ENCODE results near the gene MARS2.
"Not testable (repeated sequence)": the region's sequence is repeated elsewhere in the genome, so short reads cannot be mapped to it uniquely, and the experiment has no call there.

Gene MARS2

DNA sequence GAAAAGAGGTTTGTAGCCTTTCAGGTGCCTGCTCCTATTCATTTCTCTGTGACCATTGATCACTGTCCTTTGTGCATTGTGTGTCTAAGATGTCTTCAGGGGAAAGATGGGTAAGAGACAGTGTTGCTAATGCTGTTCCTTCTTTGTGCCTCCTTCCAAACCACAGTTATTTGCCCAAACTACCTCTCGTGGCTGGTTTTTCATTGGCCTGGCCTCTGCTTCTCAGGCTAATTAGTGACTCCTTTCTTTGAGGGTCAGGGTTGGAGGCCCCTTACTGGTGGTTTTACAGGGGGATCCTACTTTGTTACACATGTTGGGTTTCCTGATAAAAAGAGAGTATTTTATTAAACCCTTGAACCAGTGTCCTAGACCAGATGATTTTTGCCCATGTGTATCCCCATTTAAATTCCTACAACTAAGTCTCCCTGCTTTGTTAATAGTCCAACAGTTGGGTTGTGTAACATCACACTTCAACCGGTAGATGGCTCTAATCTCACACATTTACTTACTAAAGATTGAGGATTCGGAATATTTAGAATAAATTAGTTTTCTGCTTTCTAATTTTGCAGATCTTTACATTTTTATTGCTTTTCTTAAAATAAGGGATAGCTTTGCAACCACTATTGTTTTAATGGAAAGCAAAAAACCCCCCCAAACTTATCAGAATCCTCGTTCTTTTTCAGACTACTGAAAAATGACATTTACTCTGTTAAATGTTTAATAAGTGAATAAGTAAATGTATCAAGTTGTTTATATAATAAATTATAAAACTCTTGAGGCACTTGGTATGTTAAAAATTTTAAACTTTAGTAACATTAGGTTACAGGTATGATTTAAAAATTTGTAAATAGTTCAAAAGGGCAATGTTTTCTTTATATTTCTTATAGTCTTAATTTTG, 2.4 kb downstream of the MARS2 start:
- FAIRE-seq = peak; percentile 87

DNA sequence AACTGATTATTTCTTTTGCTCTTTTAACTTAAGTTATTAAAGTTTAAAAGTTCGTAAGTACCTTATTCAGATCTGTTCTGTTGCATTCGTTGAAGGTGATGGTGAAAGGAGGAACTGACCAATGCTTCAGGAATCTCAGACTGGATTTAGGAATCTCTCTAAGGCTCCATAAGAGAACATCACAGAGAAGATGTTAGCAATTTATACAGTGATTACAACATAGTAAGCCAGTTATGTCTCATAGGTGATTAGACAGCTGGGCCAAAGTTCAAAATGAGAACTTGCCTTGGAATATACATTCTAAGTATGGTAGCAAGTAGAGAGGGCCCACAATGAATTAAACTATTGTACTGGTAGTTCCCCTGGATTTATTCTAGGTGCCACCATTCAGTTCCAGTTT, 3.2 kb downstream of the MARS2 start:
- FAIRE-seq = no peak

DNA sequence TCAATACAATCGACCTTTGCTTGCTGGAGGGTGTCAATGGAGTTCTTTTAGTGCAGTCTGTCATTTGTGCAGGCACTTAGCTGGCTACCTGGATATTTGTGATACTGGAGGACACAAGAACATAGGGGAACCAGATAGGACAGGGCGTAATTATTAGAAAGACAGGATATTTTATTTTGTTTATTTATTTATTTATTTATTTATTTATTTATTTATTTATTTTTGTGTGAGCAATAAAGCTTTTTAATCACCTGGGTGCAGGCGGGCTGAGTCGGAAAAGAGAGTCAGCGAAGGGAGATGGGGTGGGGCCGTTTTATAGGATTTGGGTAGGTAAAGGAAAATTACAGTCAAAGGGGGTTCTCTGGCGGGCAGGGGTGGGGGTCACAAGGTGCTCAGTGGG, 4.0 kb downstream of the MARS2 start:
- not testable (repeated sequence) for FAIRE-seq

DNA sequence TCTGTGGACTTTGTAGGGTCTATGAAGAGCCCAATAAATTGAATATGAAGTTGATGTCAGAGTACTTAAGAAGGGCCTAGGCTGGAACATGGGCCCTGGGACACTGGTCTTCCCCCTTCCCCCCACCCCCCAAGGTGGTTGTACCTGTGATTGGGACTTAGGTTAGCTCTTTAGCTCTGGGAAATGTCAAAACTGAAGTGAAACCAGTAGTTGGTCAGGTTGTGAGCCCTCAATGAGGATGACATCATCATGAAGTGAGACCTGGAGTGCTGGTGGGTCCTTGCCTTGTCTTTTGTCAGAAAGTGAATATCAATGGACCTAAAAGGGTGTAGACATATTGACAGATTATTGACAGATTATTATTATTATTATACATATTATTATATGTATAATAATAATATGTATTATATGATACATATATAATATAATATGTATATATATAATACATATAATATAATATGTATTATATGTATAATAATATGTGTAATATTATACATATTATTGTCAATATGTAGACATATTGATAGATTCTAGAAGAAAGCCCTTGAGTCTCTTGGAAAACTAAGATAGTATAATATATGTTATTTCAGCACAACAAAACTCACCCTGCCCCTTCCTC, 5.4 kb downstream of the MARS2 start:
- FAIRE-seq = no peak

DNA sequence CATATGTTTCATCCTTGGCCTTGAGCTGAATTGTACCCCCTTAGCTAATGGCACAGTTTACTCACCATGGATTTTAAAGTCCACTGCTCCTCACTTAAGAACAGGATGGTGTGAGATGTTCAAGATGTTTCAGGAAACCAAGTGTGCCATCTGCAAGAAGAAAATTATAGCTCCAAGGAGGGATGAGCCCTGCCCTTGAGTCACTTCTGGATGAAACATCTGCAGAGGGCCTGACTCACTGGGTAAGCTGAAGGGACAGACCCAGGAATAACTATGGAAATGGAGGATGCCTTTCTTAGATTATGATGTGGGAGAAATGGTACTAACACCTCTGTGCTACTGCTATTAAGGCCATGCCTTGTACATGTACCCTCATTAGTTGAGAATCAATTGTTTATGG, 6.4 kb downstream of the MARS2 start:
- FAIRE-seq = no peak

DNA sequence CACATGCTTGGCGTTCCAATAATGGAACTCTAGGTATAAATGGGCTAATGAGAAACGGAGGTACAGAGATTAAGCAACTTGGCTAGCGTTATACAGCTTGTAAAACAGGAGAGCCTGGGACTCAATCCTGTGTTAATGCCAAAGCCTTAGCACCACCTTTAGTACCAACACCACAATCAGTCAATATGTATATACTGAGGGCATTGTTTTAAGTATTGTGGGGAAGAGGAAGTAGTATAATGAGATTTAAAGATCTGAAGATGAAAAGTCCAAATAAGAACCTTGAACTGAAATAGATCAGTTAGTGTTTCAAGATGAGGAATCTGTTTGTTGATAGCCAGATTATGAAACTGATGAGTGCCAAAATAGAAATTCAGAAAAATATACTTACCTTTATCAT, 8.1 kb downstream of the MARS2 start:
- no peak for FAIRE-seq

DNA sequence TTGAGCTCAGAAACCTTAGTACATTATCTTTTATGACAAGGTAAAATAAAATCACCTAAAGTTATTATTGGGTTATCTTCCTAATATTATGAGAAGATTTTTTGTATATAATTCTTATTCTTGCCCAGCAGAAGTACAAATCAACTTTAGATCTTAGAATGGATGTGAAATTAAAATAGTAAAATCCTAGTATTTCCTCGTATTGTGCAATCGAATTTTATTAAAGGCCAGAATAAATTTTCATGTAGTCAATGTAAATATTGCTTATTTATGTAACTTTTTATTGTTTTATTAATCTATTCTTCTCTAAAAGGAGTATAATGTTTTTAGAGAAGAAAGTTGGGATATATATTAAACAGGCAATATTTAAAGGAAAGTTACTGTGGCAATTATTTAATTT, 12.7 kb downstream of the MARS2 start:
- FAIRE-seq = peak; percentile 65

DNA sequence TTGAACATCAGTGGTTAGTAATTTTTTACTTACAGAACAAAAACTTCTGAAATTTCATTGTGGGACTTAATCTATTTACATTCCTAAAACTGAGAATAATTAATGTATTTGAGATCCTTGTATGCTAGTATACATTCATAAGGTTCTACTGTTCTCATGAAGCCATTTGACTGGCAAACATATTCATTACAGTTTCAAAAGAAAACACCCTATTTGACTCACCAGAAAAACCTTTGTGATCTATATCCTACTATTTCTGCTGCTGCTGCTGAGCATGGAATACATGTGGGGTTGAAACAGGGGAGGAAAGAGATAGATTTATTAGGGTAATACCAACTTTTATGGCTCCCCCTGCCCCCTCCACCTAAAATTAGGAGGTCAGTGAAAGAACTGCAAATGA, 21.8 kb downstream of the MARS2 start:
- no peak for FAIRE-seq

DNA sequence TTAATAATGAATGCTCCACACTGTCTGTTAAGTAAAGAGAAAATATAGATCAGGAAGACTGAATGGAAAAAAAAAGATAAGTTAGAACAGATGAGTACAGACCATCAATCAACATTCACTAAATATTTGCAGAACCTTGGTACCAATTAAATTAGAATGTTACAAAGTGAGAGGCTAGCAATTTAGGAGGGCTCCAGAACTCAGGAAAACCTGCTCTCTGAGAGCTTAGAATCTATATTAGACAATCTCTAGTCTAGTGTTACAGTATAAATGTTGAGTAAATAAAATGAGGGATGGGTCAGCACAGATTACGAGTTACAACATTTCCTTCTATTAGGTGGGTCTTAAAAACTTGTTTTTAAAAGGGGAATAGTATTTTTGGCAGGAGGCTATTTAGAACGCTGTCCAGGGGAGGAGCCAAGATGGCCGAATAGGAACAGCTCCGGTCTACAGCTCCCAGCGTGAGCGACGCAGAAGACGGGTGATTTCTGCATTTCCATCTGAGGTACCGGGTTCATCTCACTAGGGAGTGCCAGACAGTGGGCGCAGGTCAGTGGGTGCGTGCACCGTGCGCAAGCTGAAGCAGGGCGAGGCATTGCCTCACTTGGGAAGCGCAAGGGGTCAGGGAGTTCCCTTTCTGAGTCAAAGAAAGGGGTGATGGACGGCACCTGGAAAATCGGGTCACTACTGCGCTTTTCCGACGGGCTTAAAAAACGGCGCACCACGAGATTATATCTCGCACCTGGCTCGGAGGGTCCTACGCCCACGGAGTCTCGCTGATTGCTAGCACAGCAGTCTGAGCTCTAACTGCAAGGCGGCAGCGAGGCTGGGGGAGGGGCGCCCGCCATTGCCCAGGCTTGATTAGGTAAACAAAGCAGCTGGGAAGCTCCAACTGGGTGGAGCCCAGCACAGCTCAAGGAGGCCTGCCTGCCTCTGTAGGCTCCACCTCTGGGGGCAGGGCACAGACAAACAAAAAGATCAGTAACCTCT, 23.7 kb downstream of the MARS2 start:
- not testable (repeated sequence) for FAIRE-seq

DNA sequence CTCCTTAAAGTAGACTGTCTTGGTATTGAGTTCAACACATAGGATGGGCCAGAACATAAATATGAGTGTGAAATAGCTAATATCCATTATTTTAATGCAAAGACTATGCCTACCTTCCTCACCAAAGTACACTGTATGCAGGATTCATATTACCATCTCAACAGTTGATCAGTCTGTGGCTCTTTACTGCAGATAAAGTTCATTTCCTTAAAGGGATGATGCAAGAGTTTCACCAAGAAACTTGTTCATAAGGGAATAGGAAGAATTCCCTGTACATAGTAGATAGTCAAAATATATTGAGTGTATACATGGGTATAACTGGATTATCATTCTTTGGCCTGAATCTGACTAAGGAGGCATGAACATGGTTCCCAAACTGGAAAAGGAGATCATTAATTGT, 35.0 kb downstream of the MARS2 start:
- no peak for FAIRE-seq

Measured in islet of Langerhans (tissue), 1 donor.